NCI-H2196 treated with DMSO at 0.1 percent for 48 hours (cell line): ENCODE data around the gene FANCD2.
A peak's percentile ranks its signal among the peaks of the same experiment; 100 is the strongest.
"Not testable (repeated sequence)": the region's sequence is repeated elsewhere in the genome, so short reads cannot be mapped to it uniquely, and the experiment has no call there.

Source experiments
- DNase-seq: peaks from one replicate; lab custom pipeline; 2025; ENCODE audit not compliant: unreplicated experiment; lab: John Stamatoyannopoulos, UW

The FANCD2 gene

GRCh38 chr3:10099041-10099440 lies 72.8 kb downstream of the FANCD2 start:
- no peak for DNase-seq

GRCh38 chr3:10106919-10107318 lies 80.7 kb downstream of the FANCD2 start:
- DNase-seq, result no peak

- DNase-seq, result no peak
These were observed 81.9 kb downstream of the FANCD2 start, which contains the start of gene FANCD2OS for GRCh38 chr3:10108091-10108490. TSS of gene FANCD2OS (minus strand) at chr3:10108255. CDS start at chr3:10104774, 3,481 bp downstream.

GRCh38 chr3:10115326-10116137 lies 89.3 kb downstream of the FANCD2 start, which contains the start of gene BRK1:
TSS of gene BRK1 (plus strand) at chr3:10115675. CDS start at chr3:10115702, 27 bp downstream.
- peak; percentile 67 for DNase-seq

GRCh38 chr3:10116138-10116460 lies 89.9 kb downstream of the FANCD2 start:
- no peak for DNase-seq

GRCh38 chr3:10116928-10117327 lies 90.7 kb downstream of the FANCD2 start:
- no peak for DNase-seq

GRCh38 chr3:10119376-10119775 lies 93.1 kb downstream of the FANCD2 start:
- no peak for DNase-seq

GRCh38 chr3:10121064-10121463 lies 94.8 kb downstream of the FANCD2 start:
- DNase-seq, result no peak

GRCh38 chr3:10122724-10123123 lies 96.5 kb downstream of the FANCD2 start:
- DNase-seq, result no peak

- DNase-seq, result not testable (repeated sequence)
These were observed 109.6 kb downstream of the FANCD2 start for GRCh38 chr3:10135872-10136271.

- no peak for DNase-seq
These were observed 110.3 kb downstream of the FANCD2 start for GRCh38 chr3:10136426-10137005.

- DNase-seq, result no peak
These were observed 110.9 kb downstream of the FANCD2 start for GRCh38 chr3:10137178-10137577.

- no peak for DNase-seq
These were observed 114.8 kb downstream of the FANCD2 start for GRCh38 chr3:10140996-10141546.

GRCh38 chr3:10142707-10143560 lies 116.7 kb downstream of the FANCD2 start:
- DNase-seq, result no peak

- DNase-seq, result no peak
These were observed 119.4 kb downstream of the FANCD2 start for GRCh38 chr3:10145685-10146084.

- no peak for DNase-seq
These were observed 123.0 kb downstream of the FANCD2 start for GRCh38 chr3:10149226-10149625.

GRCh38 chr3:10150987-10151386 lies 124.8 kb downstream of the FANCD2 start:
- no peak for DNase-seq
